HG02943 (cell line): ENCODE measurements around the gene KCNK18.
"Not testable (repeated sequence)": the region's sequence is repeated elsewhere in the genome, so short reads cannot be mapped to it uniquely, and the experiment has no call there.

Source experiments
- ATAC-seq: cut with Tn5 transposase; IDR thresholded peaks from one replicate; pipeline ENCODE4 v1.9.1; 2021; ENCODE audit warnings: mild to moderate bottlenecking, low read depth, moderate library complexity; ENCODE audit not compliant: unreplicated experiment

Gene KCNK18

DNA sequence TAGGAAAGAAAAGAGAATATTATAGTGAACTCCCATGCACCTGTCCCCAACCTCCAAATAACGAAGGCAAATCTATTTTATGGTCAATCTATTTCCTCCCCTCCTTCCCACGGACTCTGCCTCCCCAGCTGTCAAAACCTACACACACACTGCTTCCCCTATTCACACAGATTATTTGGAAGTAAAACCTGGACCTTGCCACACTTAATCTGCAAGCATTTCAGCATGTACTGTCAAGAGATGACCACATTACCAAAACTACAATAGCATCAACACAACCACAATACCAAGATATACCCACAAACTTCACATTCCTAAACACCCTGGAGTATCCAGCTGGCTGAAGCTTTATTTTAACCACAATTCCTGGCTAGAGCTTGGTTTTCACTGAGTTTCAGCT, 27.8 kb upstream of the KCNK18 start:
- no peak for ATAC-seq

DNA sequence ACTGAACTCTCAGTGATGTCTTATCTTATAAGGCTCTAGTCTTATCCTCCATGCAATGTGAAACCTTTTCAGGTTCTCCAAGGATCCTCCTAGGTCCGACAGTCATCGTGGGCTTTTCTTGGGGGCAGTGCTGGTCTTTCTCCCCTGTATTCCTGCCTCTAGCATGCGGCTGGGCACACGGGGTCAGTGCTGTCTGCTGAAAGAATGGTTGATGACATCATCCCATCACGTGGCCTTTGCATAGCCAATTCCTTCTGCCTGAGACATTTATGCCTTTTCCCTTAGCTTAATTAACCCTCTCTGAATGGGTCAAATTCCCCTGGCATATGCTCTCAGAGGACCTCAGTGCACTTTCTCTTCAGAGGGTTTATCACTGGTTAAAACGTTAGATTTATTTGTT, 27.0 kb upstream of the KCNK18 start:
- ATAC-seq = no peak

DNA sequence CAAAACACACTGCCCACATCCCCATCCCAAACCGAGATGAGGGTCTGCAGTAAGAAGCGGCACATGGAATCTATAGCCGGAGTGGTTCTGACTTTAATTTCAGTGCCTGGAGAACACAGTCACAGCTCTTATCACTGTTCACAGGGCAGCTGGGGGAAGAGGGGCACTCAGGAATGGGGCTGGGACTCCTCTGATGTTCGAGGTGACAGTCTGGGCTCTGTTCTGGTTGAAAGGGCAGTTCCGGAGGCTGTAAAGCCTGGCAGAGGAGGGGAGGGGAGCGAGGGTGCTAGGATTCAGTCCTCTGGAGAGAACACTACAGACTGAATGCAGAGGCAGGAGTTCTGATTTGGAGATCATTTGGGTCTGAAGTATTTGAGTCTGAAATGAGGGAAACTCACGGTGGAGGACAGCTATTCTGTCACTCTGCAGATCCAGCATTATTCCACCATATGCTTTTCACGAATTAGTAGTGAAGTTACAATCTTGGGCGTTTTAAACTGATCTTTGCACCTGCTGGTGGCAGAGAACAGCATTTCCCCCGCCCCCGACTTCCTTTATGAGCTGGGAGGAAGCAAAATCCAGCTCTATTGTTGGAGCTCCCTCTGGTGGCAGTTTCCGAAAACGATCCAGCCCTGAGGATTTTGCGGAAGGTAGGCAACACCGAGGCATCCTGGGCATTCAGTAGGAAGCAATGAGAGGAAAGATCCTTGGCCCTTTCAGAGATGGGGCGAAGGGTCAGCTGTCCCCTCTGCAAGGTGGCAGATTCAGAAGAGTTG, 22.7 kb upstream of the KCNK18 start:
- peak; percentile 82 for ATAC-seq

DNA sequence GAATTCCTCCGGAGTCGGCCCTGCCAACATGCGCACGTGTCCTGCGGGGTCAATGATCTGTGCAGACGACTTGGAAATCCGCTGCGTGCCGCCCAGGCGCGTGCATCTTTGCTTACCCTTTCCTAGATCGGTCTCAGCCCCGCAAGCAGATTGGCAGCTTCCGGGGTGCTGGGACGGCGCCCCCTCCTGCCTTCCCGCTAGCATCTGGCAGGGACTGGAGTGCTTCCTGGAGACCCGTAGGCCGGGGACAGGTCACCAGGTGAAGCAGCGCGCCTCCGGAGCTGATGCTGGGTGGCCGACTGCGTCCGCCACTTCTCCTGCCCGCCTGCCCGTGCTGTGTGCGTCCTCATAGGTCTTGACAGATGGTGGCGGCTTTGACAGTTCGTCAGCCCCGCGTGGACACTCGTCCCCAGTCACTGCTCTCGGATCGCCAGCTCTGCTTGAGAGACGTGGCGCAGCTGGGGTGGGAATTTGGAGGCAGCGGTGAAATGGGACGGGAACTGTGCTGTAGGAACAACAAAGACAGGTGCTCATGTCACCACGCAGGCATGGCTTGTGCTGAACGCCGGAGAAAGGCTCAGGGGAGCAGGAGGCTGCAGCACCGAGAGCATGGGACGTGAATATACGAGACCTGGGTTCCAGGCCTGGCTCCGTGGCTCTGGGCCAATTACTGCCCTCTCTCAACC, 21.9 kb upstream of the KCNK18 start:
- peak; percentile 33 for ATAC-seq

DNA sequence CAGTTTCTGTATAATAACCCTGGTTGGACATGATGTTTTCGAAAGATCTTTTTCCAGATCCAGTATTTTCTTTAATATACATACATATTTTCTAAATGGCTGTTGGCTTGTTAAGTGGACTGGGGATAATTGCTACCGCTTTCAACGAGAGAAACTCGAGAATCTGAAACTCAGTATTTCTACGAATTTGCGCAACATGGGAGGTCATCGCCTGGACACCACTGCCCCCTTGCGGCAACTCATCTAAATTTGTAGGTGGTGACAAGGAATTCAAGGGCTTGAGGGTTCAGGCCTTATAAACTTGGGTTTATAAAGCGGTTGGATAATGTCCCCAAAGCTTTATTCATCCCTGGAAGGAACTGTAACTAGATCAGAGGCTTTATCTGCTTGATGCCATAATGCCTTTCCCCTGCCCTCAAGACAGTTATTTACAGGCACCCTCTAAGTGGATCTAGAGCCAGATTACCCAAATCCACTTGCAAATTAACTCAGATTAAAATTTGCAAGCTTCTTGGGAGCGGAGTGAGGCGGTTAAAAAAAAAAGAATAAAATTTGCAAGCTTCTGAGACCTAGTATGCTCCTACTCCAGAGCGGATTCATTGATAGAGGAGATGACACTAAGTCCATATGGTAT, 21.3 kb upstream of the KCNK18 start:
- peak; percentile 60 for ATAC-seq

DNA sequence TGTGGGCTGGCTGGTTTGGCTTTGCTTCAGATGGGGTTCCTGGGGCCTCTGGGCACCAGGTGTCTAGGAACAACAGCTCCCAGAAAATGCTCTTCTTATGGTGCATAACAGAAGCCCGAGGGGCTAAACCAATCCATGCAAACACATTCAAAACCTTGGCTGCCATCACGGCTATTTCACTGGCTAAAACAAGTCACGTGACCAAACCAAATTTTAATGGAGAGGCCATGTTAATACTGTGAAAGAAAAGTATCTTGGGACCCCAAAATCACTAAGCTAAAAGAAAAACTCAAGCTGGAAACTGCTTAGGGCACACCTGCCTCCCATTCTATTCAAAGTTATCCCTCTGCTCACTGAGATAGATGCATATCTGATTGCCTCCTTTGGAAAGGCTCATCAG, 19.1 kb upstream of the KCNK18 start:
- ATAC-seq = no peak

DNA sequence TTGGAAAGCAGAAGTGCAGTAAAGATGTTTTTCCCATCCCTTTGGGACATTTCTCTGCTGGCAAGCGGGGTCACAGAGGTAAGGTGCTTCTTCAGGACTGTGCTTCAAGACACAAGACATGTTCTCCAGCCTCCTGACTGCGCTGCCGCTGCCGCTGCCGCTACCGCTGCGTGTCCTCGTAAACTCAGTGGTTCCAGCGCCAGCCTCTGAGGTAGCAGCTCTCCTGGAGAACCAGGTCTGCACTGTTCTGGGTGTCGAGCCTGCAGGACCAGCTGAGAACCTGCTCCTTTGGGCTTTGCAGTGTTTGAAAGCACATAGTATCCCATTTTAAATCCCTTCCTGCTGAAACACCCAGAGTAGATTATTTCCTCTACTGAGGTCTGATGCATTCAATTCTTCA, 13.0 kb upstream of the KCNK18 start:
- no peak for ATAC-seq

DNA sequence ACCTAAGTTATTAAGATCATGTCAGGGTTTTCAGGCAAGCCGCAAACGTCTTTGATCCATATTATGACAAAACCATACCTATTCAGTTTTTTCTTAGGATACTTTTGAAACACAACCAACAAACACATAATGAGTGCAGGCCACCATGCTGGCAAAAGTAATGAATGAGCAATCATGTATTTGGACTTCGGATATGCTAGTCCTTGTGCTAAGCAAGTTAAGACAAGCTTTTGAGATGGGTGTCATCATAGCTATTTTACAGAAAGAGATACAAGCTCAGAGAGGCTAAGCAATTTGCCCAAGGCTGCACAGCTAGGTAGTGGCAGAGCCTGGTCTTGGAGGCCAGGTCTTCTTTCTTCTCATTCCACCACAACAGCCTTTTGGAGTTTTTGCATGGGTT, 12.5 kb upstream of the KCNK18 start:
- ATAC-seq = no peak

DNA sequence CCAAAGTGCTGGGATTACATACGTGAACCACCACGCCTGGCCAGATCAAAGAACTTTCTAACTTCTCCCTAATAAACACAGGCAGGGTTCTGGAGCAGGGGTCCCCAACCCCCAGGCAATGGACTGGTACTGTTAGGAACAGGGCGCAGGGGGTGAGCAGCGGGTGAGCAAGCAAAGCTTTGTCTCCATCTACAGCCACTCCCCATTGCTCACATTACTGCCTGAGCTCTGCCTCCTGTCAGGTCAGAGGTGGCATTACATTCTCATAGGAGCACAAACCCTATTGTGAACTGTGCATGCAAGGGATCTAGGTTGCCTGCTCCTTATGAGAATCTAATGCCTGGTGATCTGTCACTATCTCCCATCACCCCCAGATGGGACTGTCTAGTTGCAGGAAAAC, 11.5 kb upstream of the KCNK18 start:
- ATAC-seq = not testable (repeated sequence)

DNA sequence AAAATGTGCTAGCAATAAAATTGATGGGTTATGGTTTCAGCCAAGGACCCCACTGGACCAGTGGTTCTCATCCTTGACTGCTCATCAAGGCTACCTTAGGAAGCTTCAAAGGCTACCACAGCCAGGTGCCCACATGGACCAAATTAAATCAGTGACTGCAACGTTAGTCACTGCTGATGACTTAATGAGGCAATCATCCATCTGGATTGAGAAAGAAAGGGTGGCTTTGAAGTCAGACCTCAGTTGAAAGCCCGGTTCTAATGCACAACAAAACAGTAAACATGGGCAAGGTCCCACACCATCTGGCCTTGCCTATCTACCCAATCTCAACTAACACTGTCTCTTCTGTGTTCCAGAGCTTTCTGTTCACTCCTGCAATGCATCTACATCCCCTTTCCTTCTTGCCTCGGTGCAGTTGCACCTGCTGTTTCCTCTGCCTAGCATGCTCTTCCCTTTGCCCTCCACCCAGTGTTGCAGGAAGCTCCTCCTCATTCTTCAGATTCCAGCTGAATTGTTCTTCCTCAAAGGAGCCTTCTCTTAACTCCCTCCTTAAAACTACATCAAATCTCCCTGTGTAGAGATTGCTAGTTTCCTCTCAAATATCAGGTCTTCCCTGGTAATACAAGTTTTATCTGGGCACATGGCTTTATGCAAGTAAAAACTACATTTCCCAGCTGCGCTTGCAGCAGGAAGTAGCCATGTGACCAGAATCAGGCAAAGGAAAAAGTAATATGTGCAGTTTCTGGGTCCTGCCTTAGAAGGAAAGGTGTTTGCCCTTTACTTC, 10.3 kb upstream of the KCNK18 start:
- no peak for ATAC-seq

DNA sequence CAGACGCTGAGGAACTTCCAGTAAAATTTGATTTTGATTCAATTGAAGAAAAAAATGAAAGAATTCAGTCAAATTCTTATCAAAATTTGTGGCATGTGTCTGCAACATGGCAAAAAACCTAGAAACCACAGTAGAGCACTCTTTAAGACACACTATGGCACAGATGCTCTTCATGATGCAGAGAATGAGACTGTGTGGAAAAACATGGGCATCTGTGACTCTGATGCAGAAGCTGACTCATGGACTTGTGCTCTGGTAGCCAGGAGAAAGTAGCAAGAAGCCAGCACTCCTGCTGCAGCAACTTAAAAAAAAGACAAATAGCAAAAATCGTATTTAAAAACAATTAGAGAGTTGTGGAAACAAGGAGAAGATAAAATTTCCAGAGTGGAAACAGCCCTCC, 8.9 kb upstream of the KCNK18 start:
- no peak for ATAC-seq

DNA sequence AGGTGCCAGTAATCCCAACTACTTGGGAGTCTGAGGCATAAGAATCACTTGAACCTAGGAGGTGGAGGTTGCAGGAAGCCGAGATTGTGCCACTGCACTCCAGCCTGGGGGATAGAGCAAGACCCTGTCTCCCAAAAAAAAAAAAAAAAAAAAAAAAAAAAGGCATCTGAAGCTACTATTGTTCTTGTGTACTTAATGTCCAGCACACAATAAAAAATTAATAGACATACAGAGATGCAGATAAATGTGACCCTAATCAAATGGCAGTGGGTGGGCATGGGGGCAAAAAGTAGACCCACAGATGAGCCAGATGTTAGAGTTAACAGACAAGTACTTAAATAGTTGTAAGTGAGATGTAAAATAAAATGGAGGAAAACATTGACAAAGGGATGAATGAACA, 7.7 kb upstream of the KCNK18 start:
- no peak for ATAC-seq

DNA sequence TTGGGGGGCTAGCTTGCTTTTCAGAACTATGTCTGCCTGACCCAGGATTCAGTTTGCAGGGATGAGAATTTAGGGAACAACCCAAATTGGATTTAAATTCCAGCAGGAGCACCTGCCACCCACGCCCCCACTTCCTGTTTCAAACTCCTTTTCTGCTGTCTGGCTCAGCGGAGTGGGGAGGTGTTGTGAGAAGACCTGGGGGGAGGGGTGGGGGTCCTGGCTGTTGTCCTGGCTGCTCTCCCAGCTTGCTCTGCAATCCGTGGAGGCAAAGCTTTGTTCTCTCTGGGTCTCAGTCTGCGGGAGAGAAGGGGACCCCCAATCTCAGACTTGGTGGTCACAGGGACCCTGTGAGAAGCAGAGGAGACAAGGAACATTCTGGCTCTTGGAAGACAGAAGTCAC, 799 bp downstream of the KCNK18 start:
- ATAC-seq = no peak

DNA sequence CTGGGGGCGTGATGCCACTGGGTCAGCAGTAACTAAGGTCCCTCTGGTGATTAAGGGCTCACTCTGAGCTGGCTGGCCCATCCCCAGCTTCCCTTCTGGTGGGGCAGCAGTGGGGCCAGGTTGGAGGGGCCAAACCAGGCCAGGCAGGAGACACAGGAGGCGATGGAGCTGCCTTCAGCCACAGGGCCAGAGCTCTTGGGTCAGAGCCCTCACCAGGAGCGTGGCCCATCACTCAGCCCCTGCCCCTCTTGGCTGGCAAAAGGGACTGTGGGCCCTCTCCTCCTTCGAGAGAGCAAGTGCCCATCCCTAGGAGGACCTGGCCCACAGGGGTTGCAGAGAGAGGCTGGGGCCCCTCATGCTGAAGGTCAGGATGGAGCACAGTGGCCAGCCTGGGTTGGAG, 4.5 kb downstream of the KCNK18 start:
- no peak for ATAC-seq

DNA sequence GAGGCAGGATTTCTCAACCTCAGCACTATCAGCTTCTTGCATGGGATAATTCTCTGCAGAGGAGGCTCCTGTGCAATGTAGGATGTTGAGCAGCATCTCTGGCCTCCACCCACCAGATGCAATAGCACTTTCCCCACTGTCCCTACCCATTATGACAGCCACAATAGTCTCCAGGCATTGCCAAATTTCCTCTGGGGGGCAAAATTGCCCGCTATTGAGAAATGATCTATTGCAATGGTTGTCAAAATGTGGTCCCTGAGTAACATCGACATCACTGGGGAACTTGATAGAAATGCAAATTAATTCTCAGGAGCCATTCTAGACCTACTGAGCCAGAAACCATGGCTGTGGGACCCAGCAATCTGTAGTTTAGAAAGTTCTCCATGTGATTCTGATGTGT, 7.0 kb downstream of the KCNK18 start:
- no peak for ATAC-seq

DNA sequence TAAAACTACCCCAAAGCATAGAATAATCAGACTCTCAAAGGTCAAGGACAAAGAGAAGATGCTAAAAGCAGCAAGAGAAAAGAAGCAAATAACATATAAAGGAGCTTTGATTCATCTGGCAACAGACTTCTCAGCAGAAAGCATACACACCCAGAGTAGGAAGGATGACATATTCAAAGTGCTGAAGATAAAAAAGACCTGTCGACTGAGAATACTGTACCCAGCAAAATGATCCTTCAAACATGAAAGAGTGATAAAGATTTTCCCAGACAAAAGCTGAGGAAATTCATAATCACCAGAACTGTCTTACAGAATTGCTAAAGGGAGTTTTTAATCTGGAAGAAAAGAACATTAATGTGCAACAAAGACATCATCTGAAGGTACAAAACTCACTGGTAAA, 14.9 kb downstream of the KCNK18 start:
- ATAC-seq = no peak

DNA sequence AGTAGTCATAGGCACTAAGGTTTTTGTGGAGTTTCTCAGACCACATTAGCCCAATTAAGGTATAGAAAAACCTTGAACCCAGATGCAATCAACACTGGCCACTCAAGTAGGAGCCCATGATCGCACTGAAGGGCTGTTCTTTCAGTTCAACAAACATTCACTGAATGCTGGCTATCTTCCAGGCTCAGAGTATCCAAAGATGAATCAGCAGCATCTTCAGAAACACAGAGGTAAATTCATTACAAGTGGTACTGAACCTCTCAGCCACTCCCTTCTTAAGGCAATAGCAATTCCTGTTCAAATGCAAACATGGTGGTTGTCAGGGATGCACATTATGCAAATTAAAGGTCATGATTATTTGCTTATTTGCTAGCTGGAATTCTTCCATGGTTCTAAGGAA, 17.1 kb downstream of the KCNK18 start:
- no peak for ATAC-seq

DNA sequence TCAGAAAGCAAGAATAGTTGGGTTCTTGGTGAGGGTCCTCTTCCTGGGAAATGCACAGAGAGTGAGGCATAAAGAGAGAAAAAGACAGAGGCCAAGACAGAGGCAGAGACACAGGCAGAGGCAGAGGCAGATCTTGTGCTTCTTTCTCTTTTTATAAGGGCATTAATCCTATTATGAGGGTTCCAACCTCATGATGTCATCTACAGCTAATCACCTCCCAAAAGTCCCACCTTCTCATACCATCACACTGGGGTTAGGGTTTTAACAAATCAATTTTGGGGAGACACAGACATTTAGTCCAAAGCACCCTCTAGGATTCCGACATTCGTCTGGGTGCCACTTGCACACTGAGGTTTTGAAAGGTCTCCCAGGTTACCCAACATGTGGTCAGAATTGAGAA, 17.8 kb downstream of the KCNK18 start:
- no peak for ATAC-seq

DNA sequence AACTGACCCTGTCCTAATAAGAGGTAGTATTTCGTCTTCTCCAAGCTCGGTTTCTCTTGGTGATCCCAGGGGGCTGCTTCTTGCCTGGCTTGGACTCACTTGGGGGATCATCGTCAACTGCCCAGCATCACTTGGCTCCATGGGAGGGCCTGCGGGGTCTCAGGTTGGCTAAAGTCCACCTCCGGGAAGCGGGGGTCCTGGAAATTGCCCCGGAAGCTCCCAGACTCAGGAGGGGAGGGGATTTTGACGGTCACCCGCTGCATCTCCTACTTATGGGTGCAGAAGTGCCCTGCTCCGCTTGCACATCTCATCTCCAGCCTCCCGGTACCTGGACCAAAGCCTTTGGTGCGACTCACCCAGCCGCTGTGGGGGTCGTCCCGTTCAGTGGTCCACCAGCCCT, 18.7 kb downstream of the KCNK18 start:
- no peak for ATAC-seq

DNA sequence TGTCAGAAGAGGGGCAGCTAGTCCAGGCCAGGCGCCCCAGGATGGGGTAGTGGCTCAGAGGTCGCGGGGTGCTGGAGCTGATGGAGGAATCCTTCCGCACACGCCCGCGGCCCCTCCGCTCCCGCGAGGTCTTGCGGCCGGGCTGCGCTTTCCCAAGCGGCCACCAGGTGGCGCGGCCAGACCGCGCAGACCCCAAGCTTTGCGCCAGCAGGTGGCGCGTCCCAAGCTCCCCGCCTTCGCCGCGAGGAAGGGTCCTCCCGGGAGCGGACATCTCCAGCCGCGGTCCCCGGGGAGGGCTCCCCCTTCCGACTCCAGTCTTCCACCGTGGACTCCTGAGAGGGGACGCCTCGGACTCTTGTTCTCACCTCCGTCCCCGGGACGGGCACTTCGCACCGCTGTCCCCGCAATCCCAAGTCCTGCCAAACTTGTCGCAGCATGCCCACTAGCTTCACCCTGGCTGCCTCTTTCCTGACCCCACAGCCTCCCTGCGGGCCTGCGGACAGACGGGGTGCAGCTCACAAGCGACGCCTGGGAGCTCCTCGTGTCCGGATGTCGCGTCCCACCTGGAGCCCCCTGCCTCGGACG, 19.4 kb downstream of the KCNK18 start:
- peak; percentile 76 for ATAC-seq
